ENCODE measurements around the gene XPNPEP2. TPM values are rescaled to one million over a fixed set of nuclear protein-coding genes. Genes with fewer than 3 reads are reported as not detected.

Gene XPNPEP2
- total and polyA plus RNA-seq, 4 donors, result 0.19 to 23.0 (median 4.9) TPM

DNA sequence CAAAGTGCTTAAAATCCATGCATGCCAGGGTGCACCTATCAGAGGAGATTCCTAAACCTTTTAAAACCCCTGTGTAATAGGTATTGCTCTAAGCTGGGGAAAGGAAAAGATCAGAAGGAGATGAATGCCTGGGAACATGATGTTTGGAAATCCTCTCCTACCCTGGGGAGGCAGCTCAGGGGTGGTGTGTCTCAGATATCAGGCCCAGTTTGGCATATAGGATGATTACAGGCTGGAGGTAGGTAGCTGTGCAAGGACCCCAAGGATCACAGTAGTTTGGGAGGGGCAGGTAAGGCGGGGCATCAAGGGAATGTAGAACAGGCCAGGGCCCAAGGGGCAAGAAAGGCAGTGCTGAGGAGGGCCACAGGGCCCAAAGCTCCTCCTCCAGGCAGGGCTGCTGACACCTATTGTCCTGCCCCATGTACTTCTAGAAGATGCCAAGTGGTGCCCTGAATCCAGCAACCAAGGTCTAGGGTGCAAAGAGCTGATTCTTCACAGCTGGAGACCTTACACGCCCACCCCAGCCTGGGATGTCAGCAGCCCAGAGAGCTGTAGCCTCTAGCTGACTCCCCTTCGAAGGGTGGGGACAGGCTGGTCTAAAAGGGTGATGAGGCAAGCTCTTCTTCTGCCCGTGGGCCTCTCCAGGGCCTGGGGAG lies 58.6 kb downstream of the XPNPEP2 start:
- H3K4me3 ChIP-seq (ENCODE audit: low read depth in 1 of 3, low read length in 3 of 3), result no peak overlapping the region
- no peak overlapping the region for H3K9ac ChIP-seq (ENCODE audit: low read depth in 1 of 2, low read length in 2 of 2)
- no peaks in the 10 kb centered on the region for H3K4me1 ChIP-seq (ENCODE audit: control insufficient read depth in 4 of 4, insufficient read depth in 4 of 4, low read length in 3 of 4)
- no peaks in the 10 kb centered on the region for H3K27me3 ChIP-seq (ENCODE audit: control insufficient read depth in 4 of 4, insufficient read depth in 4 of 4, low read length in 3 of 4)
- H3K9me3 ChIP-seq (ENCODE audit: control insufficient read depth in 4 of 4, low read length in 3 of 4), result no peaks in the 10 kb centered on the region
- H3K27ac ChIP-seq (ENCODE audit: low read depth in 1 of 2, low read length in 2 of 2), result no peak overlapping the region
- no peak for DNase-seq (ENCODE audit: low spot score)
- TF ChIP-seq SP1 (IDR thresholded peaks at IDR 0.05) (no peak), YY1 (IDR thresholded peaks at IDR 0.05) (no peak), TAF1 (conservative IDR thresholded peaks at IDR 0.05) (no peak), NR2F2 (IDR thresholded peaks at IDR 0.05) (no peak)
- TF ChIP-seq, protein P1, sequence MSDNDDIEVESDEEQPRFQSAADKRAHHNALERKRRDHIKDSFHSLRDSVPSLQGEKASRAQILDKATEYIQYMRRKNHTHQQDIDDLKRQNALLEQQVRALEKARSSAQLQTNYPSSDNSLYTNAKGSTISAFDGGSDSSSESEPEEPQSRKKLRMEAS (IDR thresholded peaks at IDR 0.05), result no peak
- TF ChIP-seq, protein P2, sequence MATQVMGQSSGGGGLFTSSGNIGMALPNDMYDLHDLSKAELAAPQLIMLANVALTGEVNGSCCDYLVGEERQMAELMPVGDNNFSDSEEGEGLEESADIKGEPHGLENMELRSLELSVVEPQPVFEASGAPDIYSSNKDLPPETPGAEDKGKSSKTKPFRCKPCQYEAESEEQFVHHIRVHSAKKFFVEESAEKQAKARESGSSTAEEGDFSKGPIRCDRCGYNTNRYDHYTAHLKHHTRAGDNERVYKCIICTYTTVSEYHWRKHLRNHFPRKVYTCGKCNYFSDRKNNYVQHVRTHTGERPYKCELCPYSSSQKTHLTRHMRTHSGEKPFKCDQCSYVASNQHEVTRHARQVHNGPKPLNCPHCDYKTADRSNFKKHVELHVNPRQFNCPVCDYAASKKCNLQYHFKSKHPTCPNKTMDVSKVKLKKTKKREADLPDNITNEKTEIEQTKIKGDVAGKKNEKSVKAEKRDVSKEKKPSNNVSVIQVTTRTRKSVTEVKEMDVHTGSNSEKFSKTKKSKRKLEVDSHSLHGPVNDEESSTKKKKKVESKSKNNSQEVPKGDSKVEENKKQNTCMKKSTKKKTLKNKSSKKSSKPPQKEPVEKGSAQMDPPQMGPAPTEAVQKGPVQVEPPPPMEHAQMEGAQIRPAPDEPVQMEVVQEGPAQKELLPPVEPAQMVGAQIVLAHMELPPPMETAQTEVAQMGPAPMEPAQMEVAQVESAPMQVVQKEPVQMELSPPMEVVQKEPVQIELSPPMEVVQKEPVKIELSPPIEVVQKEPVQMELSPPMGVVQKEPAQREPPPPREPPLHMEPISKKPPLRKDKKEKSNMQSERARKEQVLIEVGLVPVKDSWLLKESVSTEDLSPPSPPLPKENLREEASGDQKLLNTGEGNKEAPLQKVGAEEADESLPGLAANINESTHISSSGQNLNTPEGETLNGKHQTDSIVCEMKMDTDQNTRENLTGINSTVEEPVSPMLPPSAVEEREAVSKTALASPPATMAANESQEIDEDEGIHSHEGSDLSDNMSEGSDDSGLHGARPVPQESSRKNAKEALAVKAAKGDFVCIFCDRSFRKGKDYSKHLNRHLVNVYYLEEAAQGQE (IDR thresholded peaks at IDR 0.05), result no peak
- TF ChIP-seq, protein P3, sequence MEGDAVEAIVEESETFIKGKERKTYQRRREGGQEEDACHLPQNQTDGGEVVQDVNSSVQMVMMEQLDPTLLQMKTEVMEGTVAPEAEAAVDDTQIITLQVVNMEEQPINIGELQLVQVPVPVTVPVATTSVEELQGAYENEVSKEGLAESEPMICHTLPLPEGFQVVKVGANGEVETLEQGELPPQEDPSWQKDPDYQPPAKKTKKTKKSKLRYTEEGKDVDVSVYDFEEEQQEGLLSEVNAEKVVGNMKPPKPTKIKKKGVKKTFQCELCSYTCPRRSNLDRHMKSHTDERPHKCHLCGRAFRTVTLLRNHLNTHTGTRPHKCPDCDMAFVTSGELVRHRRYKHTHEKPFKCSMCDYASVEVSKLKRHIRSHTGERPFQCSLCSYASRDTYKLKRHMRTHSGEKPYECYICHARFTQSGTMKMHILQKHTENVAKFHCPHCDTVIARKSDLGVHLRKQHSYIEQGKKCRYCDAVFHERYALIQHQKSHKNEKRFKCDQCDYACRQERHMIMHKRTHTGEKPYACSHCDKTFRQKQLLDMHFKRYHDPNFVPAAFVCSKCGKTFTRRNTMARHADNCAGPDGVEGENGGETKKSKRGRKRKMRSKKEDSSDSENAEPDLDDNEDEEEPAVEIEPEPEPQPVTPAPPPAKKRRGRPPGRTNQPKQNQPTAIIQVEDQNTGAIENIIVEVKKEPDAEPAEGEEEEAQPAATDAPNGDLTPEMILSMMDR (IDR thresholded peaks at IDR 0.05; ENCODE audit: low read depth, low read length, missing input control), result no peak
- TF ChIP-seq, protein P4, sequence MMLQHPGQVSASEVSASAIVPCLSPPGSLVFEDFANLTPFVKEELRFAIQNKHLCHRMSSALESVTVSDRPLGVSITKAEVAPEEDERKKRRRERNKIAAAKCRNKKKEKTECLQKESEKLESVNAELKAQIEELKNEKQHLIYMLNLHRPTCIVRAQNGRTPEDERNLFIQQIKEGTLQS (IDR thresholded peaks at IDR 0.05), result no peak
- H3K36me3 ChIP-seq (ENCODE audit: control insufficient read depth in 4 of 4, insufficient read depth in 3 of 4, low read depth in 1 of 4, low read length in 3 of 4), result peaks cover 0 to 2% (median 0%) of the 10 kb centered on the region in 4 donors
- WGBS, result 94% methylated on average over 4 of the region's 4 CpGs

DNA sequence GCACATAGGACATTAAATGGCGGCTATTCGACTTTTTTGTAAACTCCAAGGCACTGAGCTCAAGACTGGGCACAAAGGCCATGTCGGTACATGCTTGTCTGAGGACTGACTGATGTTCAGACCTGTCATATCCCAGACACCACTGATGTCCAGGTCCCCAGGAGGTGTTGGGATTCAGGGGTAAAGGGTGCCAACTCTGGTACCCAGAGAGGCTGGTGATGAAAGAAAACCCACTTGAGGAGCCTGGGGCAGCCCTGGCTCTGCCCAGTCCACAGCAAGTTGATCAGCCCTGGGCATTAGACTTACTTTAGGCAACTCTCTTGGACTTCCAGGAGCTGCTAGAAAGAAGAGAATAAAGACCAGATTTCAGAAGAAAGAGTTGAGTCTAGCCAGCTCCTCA lies 59.7 kb downstream of the XPNPEP2 start:
- WGBS, result 97% methylated on average over 3 of the region's 3 CpGs
- H3K4me1 ChIP-seq (ENCODE audit: control insufficient read depth in 4 of 4, insufficient read depth in 4 of 4, low read length in 3 of 4), result no peaks in the 10 kb centered on the region
- no peak overlapping the region for H3K9ac ChIP-seq (ENCODE audit: low read depth in 1 of 2, low read length in 2 of 2)
- H3K27ac ChIP-seq (ENCODE audit: low read depth in 1 of 2, low read length in 2 of 2), result no peak overlapping the region
- no peaks in the 10 kb centered on the region for H3K27me3 ChIP-seq (ENCODE audit: control insufficient read depth in 4 of 4, insufficient read depth in 4 of 4, low read length in 3 of 4)
- TF ChIP-seq EGR1 (IDR thresholded peaks at IDR 0.05; ENCODE audit: low read depth in 2 of 2) (no peak), FOXA2 (IDR thresholded peaks at IDR 0.05) (no peak), HNF4A (conservative IDR thresholded peaks at IDR 0.05) (no peak), YY1 (IDR thresholded peaks at IDR 0.05) (no peak)
- TF ChIP-seq, protein P3 (IDR thresholded peaks at IDR 0.05; ENCODE audit: low read depth, low read length, missing input control), result no peak
- TF ChIP-seq, protein P2 (IDR thresholded peaks at IDR 0.05), result no peak
- no peak for DNase-seq (ENCODE audit: low spot score)
- H3K9me3 ChIP-seq (ENCODE audit: control insufficient read depth in 4 of 4, low read length in 3 of 4), result no peaks in the 10 kb centered on the region
- no peak overlapping the region for H3K4me3 ChIP-seq (ENCODE audit: low read depth in 1 of 3, low read length in 3 of 3)
- peaks cover 0 to 2% (median 0%) of the 10 kb centered on the region in 4 donors for H3K36me3 ChIP-seq (ENCODE audit: control insufficient read depth in 4 of 4, insufficient read depth in 3 of 4, low read depth in 1 of 4, low read length in 3 of 4)

Measured in liver (tissue), 9 donors.